HG03097 (cell line): ENCODE data around the gene LCN1.
"Not testable (repeated sequence)": the region's sequence is repeated elsewhere in the genome, so short reads cannot be mapped to it uniquely, and the experiment has no call there.

Experiments used
- ATAC-seq: cut with Tn5 transposase; IDR thresholded peaks from one replicate; pipeline ENCODE4 v1.9.1; 2021; ENCODE audit not compliant: unreplicated experiment, low FRiP score

The LCN1 gene

DNA sequence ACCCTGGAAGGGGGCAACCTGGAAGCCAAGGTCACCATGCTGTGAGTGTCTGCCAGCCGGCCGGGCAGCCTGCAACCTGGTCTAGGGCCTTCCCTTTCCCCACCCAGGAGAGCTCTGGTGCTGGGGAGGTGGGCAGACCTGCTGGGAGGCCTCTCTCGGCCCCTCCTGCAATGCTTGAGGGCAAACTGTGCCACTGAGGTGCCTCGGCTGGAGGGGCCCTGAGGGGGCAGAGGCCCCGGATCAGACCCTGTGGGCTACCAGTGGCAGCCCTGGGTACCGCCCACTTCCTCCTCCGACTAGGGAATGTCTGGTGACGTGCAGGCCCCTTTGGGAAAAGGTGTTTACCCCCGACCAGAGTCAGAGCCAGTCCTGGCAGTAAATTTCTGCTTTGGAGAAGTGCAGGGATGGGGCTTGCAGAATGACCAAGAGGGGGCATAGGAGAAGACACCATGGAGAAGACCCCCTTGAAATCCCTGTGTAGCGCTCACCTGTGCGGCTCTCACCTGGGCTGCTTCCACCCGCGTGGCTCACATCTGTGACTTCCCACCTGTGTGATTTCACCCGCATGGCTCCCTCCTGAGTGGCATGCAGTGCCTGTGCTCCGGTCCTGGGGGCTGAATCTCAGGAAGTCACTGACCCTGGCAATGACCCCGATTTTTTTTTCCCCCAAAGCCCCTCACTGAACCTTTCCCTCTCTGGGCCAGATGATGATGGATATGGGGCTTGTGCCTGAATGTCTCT lies 1.1 kb downstream of the LCN1 start:
- no peak for ATAC-seq

DNA sequence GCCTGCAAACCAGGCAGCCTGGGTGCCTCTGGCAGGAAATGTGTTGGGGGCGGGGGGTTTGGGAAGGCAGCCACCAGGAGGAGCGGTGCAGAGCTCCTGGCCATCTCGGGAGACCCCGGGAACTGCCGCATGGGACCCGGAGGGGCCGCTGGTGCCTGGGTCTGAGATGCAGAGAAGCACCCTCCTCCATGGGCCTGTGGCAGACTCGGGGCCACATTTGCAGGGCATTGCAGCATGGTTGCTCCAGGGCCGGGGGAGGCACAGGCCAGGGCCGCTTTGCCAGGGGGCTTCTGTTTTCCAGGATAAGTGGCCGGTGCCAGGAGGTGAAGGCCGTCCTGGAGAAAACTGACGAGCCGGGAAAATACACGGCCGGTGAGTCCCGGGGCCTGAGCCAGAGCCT lies 1.7 kb downstream of the LCN1 start:
- ATAC-seq: no peak

DNA sequence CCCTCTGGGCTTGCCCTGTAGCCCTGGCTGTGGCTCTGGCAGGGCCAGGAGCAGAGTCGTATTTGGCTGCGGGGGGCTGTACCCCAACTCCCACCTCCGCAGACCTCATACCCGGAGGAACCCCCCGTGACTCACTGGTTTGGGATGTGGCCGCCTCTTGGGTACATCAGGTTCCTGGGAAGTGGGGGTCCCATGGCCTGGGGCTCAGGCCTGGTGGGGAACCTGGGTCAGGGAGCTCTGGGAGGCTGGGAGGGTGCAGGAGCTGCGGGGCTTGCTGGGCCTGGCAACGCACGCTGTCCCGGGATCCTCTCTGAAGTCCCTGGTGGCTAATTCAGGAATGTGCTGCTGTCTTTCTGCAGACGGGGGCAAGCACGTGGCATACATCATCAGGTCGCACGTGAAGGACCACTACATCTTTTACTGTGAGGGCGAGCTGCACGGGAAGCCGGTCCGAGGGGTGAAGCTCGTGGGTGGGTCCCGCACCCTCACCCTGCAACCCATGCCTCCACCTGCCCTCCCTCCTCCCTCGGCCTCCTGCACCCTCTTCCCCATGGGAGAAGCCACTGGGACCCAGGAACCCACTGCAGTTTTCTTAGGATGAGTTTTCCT lies 2.4 kb downstream of the LCN1 start:
- ATAC-seq: no peak

DNA sequence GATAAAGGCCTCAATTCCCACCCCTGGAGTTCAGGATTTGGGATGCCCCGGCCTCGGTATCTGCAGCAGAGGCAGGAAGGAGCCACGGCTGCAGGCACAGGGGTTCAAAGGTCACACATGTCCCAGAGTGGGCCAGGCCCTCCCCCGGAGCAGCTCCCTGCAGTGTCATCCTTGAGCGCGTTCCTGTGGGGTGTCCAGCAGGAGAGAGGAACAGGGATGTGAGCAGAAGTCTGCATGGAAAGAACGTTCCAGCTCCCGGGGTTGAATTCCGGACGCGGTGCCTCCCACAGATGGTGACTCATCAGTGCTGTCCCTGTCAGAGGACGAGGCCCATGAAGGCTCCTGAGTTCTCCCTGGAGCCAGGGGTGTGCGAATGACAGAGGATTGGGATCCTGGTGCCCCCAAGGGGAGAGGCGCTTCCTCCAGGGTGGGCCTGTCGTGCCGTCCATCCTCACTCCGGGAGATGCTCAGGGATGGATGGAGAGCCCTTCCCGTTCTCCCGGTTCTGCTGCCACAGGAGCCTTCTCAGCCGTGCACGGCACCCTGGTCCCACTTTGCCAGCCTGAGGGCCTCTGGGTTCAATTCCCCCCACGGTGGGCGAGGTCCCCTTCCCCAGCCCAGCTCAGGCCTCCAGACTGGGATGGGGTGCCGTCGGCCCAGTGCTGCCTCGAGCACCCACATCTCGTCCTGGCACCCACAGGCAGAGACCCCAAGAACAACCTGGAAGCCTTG lies 3.1 kb downstream of the LCN1 start:
- ATAC-seq: no peak

DNA sequence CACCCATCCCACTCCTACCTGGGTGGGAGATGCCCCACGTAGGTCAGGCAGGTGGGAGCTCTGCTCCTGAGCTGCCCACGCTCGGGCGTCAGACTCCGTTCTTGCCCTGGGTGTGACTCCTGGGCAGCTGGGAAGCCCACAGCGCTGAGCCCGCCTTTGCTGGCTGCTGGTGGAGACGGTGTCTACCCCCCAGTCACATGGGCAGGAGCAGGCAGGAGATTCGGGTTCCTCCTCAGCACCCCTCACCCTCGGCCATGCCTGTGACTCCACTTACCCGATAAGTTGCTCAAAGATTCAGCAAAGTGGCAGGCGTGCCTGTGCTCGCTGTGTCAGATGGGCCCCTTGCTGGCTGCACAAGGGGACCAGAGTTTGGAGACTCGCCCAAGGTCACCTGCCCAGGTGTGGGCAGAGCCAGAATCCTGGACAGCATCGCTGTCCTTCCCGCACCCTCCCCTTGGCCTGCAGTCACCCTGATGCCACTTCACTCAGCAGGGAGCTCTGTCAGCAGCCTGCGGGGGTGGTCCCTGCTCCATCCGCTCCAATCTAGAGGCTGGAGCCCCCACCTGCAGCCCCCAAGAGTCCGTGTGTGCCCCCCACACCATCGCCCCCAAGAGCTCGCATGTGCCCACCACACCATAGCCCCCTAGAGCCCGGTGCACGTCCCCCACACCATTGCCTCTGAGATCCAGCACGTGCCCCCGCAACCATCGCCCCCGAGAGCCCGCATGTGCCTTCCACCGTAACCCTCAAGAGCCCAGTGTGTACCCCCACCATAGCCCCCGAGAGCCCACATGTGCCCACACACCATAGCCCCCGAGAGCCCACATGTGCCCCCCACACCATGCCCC lies 4.2 kb downstream of the LCN1 start:
- no peak for ATAC-seq

DNA sequence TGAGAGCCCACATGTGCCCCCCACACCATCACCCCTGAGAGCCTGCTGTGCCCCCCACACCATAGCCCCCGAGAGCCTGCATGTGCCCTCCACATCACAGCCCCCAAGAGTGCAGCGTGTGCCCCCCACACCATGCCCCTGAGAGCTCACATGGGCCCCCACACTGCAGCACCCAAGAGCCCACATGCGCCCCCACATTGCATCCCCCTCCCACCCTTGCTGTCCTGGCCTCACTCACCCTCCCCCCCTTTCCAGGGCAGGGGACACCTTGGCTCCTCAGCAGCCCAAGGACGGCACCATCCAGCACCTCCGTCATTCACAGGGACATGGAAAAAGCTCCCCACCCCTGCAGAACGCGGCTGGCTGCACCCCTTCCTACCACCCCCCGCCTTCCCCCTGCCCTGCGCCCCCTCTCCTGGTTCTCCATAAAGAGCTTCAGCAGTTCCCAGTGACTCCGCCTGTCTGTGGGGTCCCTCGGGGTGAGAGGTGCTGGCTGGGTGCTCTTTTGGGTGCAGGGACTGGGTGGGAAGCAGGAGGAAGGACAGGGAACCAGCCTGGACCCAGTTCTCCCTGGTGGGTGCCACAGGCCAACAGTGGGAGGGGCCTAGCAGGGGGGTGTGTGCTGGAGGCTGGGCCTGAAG lies 5.0 kb downstream of the LCN1 start:
- no peak for ATAC-seq

DNA sequence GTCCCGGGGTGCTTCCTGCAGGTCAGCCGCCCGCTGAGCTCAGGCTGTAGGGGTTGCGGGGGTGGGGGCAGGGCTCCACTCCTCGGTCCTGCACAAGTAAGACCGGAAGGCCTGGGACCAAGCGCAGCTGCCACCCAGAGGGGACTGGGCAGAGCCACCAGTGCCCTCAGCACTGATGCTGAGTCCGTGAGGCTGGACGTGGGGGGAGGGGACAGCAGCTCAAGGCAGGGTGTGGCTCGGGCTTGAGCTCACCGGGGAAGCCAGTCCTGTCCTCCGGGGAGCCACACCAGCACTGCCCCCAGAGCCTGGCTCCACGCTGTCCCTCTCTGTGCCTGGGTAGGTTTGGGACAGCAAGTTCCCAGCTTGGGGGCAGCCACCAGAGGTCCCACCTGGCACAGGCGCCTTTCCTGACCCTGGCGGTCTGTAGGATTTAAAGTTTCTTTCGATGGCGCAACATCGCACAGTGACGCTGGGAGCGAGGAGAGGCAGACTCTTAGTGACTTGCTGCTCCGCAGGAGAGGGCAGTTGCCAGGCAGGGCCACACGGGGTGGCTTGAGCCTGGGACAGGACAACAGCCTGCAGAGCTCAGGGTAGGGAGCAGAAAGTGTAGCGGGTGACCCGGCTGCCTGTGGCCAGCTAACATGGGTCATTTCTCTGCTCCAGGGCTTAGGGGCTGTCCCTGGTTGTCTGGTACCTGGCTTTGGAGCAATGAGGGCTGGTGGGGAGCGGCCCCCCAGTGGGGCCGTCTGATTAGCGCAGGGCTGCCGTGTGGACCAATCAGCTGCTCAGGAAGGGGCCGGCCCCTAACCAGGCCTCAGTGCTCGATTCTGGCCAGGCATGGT lies 5.7 kb downstream of the LCN1 start:
- no peak for ATAC-seq

DNA sequence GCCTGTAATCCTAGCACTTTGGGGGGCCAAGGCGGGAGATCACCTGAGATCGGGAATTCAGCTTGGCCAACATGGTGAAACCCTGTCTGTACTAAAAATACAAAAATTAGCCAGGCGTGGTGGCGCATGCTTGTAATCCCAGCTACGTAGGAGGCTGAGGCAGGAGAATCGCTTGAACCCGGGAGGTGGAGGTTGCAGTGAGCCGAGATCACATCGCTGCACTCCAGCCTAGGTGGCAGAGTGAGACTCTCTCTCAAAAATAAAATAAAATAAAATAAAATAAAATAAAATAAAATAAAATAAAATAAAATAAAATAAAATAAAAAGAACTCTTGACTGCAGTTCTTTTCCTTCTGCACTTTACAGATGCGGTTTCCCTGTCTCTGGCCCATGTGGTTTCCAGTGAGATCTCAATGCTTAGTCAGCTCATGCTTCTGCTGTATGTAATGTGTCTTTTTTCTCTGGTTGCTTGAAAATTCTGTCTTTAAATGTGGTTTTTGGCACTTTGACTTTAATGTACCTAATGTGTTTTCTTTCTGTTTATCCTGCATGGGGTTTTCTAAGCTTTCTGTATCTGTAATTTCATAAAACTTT lies 7.7 kb downstream of the LCN1 start:
- ATAC-seq: not testable (repeated sequence)

DNA sequence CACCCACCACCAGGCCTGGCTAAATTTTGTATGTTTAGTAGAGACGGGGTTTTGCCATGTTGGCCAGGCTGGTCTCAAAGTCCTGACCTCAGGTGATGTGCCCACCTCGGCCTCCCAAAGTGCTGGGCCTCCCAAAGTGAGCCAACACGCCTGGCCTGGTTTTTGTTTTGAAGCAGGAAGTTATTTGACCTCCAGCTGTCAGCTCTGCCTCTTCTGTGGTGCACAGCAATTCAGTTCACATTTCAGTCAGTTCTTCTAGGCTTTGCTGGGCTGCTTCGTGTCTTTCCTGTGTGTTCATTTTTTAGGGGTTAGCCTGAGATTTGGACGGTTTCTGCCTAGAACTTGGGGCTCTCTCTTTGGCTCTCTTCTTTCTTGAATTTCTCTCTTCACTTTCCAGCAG lies 8.9 kb downstream of the LCN1 start:
- ATAC-seq: no peak

DNA sequence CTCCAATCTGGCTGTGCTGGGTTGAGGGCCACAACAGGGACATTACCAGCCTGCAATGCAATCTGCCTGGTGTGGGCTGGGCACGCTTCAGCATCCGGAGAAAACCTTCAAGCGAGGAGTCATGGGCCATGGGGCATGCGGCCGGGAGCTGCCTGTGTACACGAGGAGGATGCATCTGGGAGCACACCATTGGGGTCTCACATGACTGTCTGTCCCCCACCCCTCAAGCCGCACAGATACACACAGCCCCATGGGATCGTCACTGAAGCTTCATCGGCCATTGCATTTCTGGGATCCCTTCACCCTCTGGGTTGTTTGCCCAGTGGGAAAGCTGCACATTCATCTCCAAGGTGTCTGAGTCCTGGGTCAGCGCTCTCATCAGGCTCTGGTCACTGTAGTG lies 9.9 kb downstream of the LCN1 start:
- ATAC-seq: no peak

DNA sequence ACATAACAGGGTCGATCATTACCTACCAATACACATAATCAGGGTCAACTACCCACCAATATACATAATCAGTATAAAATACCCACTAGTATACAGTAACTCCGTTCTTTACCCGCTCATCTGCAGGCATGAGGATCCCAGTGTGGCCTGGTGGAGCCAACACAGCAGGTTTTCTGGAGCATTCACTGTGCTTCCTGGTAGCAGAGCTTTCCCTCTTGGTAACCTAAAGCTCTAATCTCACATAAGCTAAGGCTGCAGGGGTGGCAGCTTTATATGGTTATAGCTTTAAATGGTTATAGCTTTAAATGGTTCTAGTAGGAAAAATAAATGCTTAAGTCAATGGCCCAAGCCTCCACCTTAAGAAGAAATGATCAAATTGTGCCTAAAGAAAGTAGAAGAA lies 11.9 kb downstream of the LCN1 start:
- no peak for ATAC-seq

DNA sequence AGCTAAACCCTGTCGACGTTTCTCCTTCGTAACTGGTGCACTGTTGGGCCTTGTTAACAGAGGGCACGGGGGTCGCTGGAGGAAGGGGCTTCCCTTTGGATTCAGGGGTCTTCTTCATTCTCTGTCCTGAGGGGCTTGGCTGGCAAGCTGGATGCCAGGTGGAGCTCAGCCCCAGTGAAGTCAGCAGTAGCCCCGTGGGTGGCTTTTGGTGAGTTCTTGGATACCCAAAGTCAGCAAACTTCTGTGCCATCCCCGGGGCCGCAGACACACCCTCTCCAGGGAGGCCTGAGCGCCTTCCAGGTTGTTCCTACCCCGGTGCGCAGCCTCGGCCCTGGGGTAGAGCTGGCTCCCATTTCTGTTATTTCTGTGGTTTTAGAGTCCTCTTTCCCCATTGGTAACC lies 12.4 kb downstream of the LCN1 start:
- no peak for ATAC-seq

DNA sequence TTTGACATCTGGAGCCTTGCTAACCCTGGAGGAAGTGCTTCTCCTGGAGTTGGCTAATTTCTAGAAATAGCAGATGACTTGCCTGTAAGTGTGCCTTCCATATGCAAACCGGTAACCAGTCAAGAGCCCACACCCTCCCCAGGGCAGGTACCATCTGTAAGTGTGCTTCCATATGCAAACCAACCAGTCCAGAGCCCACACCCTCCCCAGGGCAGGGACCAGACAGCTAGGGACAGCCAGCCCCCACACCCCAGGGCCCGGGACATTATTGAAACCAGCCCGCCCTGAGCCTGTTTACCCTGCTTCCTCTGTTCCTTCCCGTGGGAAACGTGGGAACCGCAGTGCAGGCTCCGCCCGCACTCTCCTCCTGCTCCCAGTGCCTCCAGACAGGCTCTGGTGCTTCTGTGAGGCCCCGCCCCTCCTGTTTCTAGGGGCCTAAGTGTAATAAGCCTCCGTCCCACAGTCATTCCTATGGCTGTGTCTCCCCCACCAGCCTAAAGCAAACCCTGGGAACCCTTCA lies 13.0 kb downstream of the LCN1 start:
- not testable (repeated sequence) for ATAC-seq

DNA sequence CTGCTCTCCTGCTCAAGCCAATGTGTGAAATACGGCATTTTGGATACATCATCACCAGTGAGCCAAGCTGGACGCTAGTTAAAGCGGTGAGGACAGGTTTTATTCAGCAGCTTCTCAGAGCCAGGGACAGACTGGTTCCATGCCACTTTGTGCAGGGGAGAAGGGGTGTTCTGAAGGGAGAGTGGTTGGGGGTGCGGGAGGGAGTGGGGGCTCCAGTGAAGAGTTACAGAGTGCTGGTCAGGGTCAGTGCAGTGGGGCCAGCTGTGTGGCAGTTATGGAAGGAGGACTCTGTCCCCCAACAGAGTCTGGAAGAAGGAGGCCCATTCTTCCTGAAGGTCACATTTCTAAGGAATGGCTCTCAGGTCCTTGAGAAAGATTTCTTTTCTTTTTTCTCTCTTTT lies 13.6 kb downstream of the LCN1 start:
- ATAC-seq: not testable (repeated sequence)

DNA sequence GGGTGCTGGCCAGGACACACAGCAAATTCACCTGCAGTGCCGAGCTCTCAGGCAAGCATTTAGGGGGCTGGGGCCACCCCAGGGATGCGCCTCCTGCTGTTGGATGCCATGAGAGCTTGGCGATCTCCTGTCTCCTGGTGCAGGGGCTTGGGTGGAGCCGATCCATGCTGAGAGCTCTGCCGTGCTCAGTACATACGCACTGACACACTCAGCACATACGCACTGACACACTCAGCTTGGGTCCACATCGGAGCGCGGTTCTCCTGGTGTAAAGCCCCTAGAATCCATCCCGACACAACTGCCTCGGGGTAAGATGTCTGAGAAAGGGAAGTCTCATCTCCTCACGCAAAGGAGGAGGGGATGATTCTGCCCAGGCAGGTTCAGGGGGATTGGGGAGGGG lies 14.4 kb downstream of the LCN1 start:
- not testable (repeated sequence) for ATAC-seq

DNA sequence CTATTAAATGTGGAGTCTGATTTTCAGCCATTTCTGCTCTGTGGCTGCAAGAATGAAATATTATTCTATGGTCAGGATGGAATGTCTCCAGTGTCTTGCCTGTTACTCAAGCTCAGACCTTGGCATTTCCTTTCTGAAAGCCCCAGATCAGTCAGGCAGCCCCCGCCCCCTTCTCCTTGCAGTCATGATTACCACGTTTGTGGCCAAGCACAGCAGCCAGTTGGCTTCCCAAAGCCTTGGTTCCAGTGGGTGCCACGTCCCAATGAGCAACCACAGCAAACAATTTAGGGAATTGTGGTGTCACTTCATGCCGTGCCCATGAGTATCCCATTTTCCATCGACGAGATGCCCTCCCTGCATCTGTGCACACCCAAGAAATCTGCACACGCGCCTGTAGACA lies 15.0 kb downstream of the LCN1 start:
- no peak for ATAC-seq

DNA sequence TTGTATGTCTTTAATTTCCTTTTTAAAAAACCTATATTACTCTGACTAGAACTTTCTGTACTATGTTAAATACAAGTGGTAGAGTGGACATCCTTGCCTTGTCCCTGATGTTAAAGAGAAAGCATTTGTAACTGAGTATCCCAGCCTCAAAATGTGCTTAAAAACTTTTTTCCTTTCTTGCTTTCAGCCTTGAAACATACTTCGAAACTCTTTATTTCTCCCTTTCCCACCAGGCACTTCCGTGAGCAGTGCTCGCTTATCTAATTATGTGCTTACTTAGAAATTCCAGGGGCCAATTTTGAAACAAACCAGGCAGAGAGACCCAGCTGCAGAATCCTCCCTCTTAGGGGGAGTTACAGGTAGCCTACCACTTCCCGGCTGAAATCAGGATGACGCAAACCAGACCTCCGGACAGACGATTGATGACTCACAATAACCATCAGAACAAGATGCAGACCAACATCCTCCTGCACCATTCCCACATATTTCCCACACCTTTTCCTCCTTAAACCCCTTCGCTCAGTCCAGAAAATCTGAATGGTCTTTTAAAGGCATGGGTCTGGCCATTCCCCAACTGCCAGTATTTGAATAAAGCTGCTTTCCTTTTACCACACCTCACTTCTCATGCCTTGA lies 22.1 kb downstream of the LCN1 start:
- not testable (repeated sequence) for ATAC-seq

DNA sequence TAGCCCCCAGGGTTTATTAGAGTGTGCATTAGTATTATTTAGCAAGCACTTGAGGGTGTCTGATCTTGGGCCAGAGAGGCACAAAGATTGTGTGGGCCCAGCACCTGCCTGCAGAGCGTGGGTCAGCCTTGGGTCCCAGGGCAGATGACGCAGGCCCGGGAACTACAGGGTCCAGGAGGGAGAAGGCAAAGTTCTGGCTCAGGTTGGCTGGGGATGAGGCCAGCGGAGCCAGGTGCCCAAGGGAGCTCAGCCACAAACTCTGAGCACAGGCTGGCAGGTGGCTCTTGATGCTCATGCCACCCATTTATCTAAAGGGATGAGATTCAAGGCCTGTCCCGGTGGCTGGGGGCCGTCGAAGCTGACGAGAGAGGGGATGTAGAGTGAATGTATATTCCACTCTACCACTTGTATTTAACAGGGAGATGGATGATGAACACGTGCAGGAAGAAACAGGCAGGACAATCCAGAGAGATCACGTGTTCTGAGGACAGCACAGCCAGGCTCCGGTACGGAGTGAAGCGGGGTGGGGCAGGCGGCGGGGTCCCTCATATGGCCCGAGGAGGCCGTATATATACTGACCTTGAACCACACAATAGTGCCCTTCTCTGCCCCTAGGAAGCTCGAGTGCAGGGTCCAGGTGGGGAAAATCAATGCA lies 23.9 kb downstream of the LCN1 start:
- ATAC-seq: no peak
